Naive thymus-derived CD4-positive, alpha-beta T cell (primary cell): Measurements from ENCODE around the gene CCDC148. TPM values are rescaled to one million over a fixed set of nuclear protein-coding genes. Genes with fewer than 3 reads are reported as not detected.

Source experiments
- ATAC-seq: fragments of 150-1000 bp; cut with Tn5 transposase; 2 replicates; pipeline ENCODE4 v1.10.0; 2021; ENCODE audit warnings: mild to moderate bottlenecking, moderate library complexity
- CTCF ChIA-PET: fragments of 350-600 bp; sonication (Branson Sonifier 250); formaldehyde crosslinking; loops from one replicate; lab custom pipeline; 2021; ENCODE audit warnings: antibody characterized with exemption; lab: Charles Lee
- POLR2A ChIA-PET: fragments of 350-600 bp; sonication (Branson Sonifier 250); formaldehyde crosslinking; loops from one replicate; lab custom pipeline; 2021; ENCODE audit warnings: antibody characterized with exemption, inconsistent platforms; lab: Charles Lee
- DNase-seq, 9 donors: peaks; one replicate each; pipeline versions ENCODE4 v3.0.0 to v3.0.0-alpha.2; 2020 to 2022; ENCODE audit warnings: mixed read lengths in 1 of 9
- H3K27ac ChIP-seq: one replicate; pipeline ENCODE4 v1.7.0; 2013; ENCODE audit warnings: mild to moderate bottlenecking, low read depth, low read length, moderate library complexity
- H3K27me3 ChIP-seq, 2 donors: one replicate each; pipeline ENCODE4 v1.7.0; 2013; ENCODE audit warnings: low read length in 2 of 2, mild to moderate bottlenecking in 2 of 2, moderate library complexity in 2 of 2; ENCODE audit not compliant: control insufficient read depth in 2 of 2, insufficient read depth in 2 of 2
- H3K36me3 ChIP-seq, 3 experiments: 1 replicate in 2 of 3; 2 replicates in 1 of 3; pipeline ENCODE4 v1.7.0; 2013; ENCODE audit warnings: low read length in 3 of 3, mild to moderate bottlenecking in 3 of 3, moderate library complexity in 1 of 3; ENCODE audit not compliant: insufficient read depth in 3 of 3, control insufficient read depth in 2 of 3
- H3K4me1 ChIP-seq, 2 donors: one replicate each; pipeline ENCODE4 v1.7.0; 2013; ENCODE audit warnings: low read length in 2 of 2, mild to moderate bottlenecking in 2 of 2, moderate library complexity in 1 of 2; ENCODE audit not compliant: control insufficient read depth in 2 of 2, insufficient read depth in 2 of 2
- H3K4me3 ChIP-seq: 2 replicates; pipeline ENCODE4 v1.7.0; 2013; ENCODE audit warnings: mild to moderate bottlenecking, low read length
- H3K9me3 ChIP-seq, 3 experiments: 1 replicate in 2 of 3; 2 replicates in 1 of 3; pipeline ENCODE4 v1.7.0; 2013; ENCODE audit warnings: low read length in 3 of 3; ENCODE audit not compliant: control insufficient read depth in 2 of 3
- H3K27ac Mint-ChIP-seq, 9 donors: one replicate each; pipeline ENCODE4 v1.8.0; 2020 to 2022; ENCODE audit warnings: mixed read lengths in 9 of 9, mild to moderate bottlenecking in 8 of 9, moderate library complexity in 5 of 9, inconsistent platforms in 2 of 9
- H3K27me3 Mint-ChIP-seq, 5 donors: one replicate each; pipeline ENCODE4 v1.8.0; 2021 to 2022; ENCODE audit warnings: mixed read lengths in 5 of 5, mild to moderate bottlenecking in 1 of 5
- H3K36me3 Mint-ChIP-seq, 5 donors: one replicate each; pipeline ENCODE4 v1.8.0; 2020 to 2022; ENCODE audit warnings: mixed read lengths in 5 of 5, mild to moderate bottlenecking in 3 of 5, inconsistent platforms in 1 of 5
- H3K4me1 Mint-ChIP-seq, 7 donors: one replicate each; pipeline ENCODE4 v1.8.0; 2020 to 2022; ENCODE audit warnings: mixed read lengths in 7 of 7, mild to moderate bottlenecking in 3 of 7, inconsistent platforms in 1 of 7
- H3K4me3 Mint-ChIP-seq, 10 donors: one replicate each; pipeline ENCODE4 v1.8.0; 2020 to 2022; ENCODE audit warnings: mild to moderate bottlenecking in 10 of 10, mixed read lengths in 10 of 10, moderate library complexity in 6 of 10, inconsistent platforms in 2 of 10
- H3K9me3 Mint-ChIP-seq, 11 donors: one replicate each; pipeline ENCODE4 v1.8.0; 2020 to 2022; ENCODE audit warnings: mixed read lengths in 11 of 11, mild to moderate bottlenecking in 4 of 11, inconsistent platforms in 1 of 11, moderate library complexity in 1 of 11
- intact Hi-C, 2 donors: fragments of 100-400 bp; cut with micrococcal nuclease; formaldehyde crosslinking; loops; one replicate each; pipeline ENCODE4 v1.15.1; 2023
- polyA plus RNA-seq, 2 donors: library from polyadenylated mRNA; unstranded; fragments of 300-500 nt; fragmentation: Illumina TruSeq; gene quantifications; one replicate each; pipeline ENCODE4 v1.2.3, GENCODE V29; 2021
- total RNA-seq, 6 experiments: library from RNA in 5 of 6; stranded (reverse) in 5 of 6; gene quantifications; 1 replicate in 5 of 6; 2 replicates in 1 of 6; pipeline ENCODE4 v1.2.3 and lab custom pipeline; 2021 to 2026

CCDC148 gene
- total and polyA plus RNA-seq, 7 experiments from 2014 or later, result 0.14 to 0.54 TPM; not detected in 5

DNA sequence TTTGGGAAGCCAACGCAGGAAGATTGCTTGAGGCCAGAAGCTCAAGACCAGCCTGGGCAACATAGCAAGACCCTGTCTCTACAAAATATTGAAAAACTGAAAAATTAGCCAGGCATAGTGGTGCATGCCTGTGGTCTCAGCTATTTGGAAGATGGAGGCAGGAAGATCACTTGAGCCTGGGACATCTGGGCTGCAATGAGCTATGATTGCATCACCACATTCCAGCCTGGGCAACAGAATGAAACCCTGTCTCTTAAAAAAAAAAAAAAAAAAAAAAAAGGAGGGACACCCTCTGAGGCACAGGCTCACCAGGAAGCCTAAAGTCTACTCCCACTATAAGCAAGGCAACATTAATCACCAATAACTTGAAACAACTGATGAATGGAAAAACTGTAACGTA, 151.1 kb downstream of the CCDC148 start:
- ChIA-PET POLR2A (no interaction called here), CTCF (no interaction called here)
- H3K4me1 Mint-ChIP-seq, result no peaks in the 10 kb centered on the region
- no peaks in the 10 kb centered on the region for H3K36me3 ChIP-seq
- H3K27ac ChIP-seq, result no peak overlapping the region
- H3K27me3 ChIP-seq, result no peaks in the 10 kb centered on the region
- no peaks in the 10 kb centered on the region for H3K9me3 ChIP-seq
- intact Hi-C loops, result no loop called here
- no peaks in the 10 kb centered on the region for H3K4me1 ChIP-seq
- H3K27ac Mint-ChIP-seq, result no peak overlapping the region
- no peak for ATAC-seq
- peaks cover 0 to 5% (median 3%) of the 10 kb centered on the region in 11 donors for H3K9me3 Mint-ChIP-seq
- no peak for DNase-seq
- peaks cover 0 to 4% (median 0%) of the 10 kb centered on the region in 5 donors for H3K36me3 Mint-ChIP-seq
- H3K27me3 Mint-ChIP-seq, result peaks cover 0 to 17% (median 7%) of the 10 kb centered on the region in 5 donors
- no peak overlapping the region for H3K4me3 ChIP-seq
- no peak overlapping the region for H3K4me3 Mint-ChIP-seq

GRCh38 chr2:158300394-158300793, 156.2 kb downstream of the CCDC148 start:
- Histone ChIP-seq H3K36me3 (no peaks in the 10 kb centered on the region), H3K27me3 (no peaks in the 10 kb centered on the region), H3K9me3 (peaks cover 0 to 3% (median 0%) of the 10 kb centered on the region in 3 experiments), H3K4me1 (no peaks in the 10 kb centered on the region), H3K4me3 (no peak overlapping the region), H3K27ac (no peak overlapping the region)
- H3K4me1 Mint-ChIP-seq, result no peaks in the 10 kb centered on the region
- H3K4me3 Mint-ChIP-seq, result no peak overlapping the region
- no peak for DNase-seq
- H3K9me3 Mint-ChIP-seq, result peaks cover 0 to 19% (median 2%) of the 10 kb centered on the region in 11 donors
- ATAC-seq, result no peak
- CTCF ChIA-PET, result no interaction called here
- peaks cover 0 to 20% (median 5%) of the 10 kb centered on the region in 5 donors for H3K27me3 Mint-ChIP-seq
- H3K36me3 Mint-ChIP-seq, result peaks cover 0 to 4% (median 0%) of the 10 kb centered on the region in 5 donors
- H3K27ac Mint-ChIP-seq, result no peak overlapping the region
- POLR2A ChIA-PET, result no interaction called here
- intact Hi-C loops, result no loop called here

GRCh38 chr2:158297606-158298005, 158.9 kb downstream of the CCDC148 start:
- no peaks in the 10 kb centered on the region for H3K27me3 ChIP-seq
- CTCF ChIA-PET, result no interaction called here

GRCh38 chr2:158297120-158297519, 159.4 kb downstream of the CCDC148 start:
- peaks cover 3 to 16% (median 6%) of the 10 kb centered on the region in 5 donors for H3K27me3 Mint-ChIP-seq
- POLR2A ChIA-PET, result no interaction called here

More at GRCh38 chr2:158297606-158298005, 158.9 kb downstream of the CCDC148 start:
- no peak overlapping the region for H3K4me3 ChIP-seq
- intact Hi-C loops, result no loop called here
- DNase-seq (no peak), ATAC-seq (peak; percentile 38)
- H3K27me3 Mint-ChIP-seq, result peaks cover under 1 to 16% (median 5%) of the 10 kb centered on the region in 5 donors
- H3K9me3 ChIP-seq, result peaks cover 0 to 3% (median 0%) of the 10 kb centered on the region in 3 experiments
- H3K36me3 Mint-ChIP-seq, result no peaks in the 10 kb centered on the region
- H3K27ac ChIP-seq, result no peak overlapping the region
- H3K27ac Mint-ChIP-seq, result no peak overlapping the region
- H3K4me3 Mint-ChIP-seq, result no peak overlapping the region
- no peaks in the 10 kb centered on the region for H3K4me1 Mint-ChIP-seq
- no peaks in the 10 kb centered on the region for H3K4me1 ChIP-seq
- peaks cover 0 to 19% (median 2%) of the 10 kb centered on the region in 11 donors for H3K9me3 Mint-ChIP-seq
- no peaks in the 10 kb centered on the region for H3K36me3 ChIP-seq
- POLR2A ChIA-PET, result no interaction called here

DNA sequence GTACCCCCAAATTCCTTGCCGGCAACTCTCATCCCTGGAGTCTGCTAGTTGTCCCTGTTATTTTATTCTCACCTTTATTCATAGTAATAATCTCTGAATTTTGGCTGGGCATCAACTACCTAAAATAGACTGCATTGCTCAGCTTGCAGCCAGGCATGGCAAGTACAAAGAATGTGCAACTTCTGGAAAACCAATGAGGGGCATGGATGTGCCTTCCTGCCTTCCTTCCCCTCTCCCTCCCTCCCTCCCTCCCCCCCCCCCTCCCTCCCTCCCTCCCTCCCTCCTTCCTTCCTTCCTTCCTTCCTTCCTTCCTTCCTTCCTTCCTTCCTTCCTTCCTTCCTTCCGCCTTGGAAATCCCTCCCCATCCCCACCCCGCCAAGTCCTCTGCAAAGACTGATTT, 162.8 kb downstream of the CCDC148 start:
- peaks cover 0 to 11% (median 0%) of the 10 kb centered on the region in 11 donors for H3K9me3 Mint-ChIP-seq
- intact Hi-C loops, result no loop called here
- no peak for ATAC-seq
- Histone ChIP-seq H3K36me3 (no peaks in the 10 kb centered on the region), H3K4me1 (no peaks in the 10 kb centered on the region), H3K27ac (no peak overlapping the region), H3K27me3 (no peaks in the 10 kb centered on the region), H3K4me3 (no peak overlapping the region), H3K9me3 (peaks cover 0 to under 1% (median 0%) of the 10 kb centered on the region in 3 experiments)
- no peak overlapping the region for H3K27ac Mint-ChIP-seq
- CTCF ChIA-PET, result no interaction called here
- no peak overlapping the region for H3K4me3 Mint-ChIP-seq
- no peaks in the 10 kb centered on the region for H3K4me1 Mint-ChIP-seq
- no peak for DNase-seq
- H3K36me3 Mint-ChIP-seq, result no peaks in the 10 kb centered on the region
- H3K27me3 Mint-ChIP-seq, result peaks cover 3 to 20% (median 15%) of the 10 kb centered on the region in 5 donors
- POLR2A ChIA-PET, result no interaction called here

More at GRCh38 chr2:158297120-158297519, 159.4 kb downstream of the CCDC148 start:
- ATAC-seq, result no peak
- H3K9me3 Mint-ChIP-seq, result peaks cover 0 to 19% (median 2%) of the 10 kb centered on the region in 11 donors
- H3K36me3 Mint-ChIP-seq, result no peaks in the 10 kb centered on the region
- no peaks in the 10 kb centered on the region for H3K27me3 ChIP-seq
- intact Hi-C loops, result no loop called here
- H3K4me3 Mint-ChIP-seq, result no peak overlapping the region
- H3K4me3 ChIP-seq, result no peak overlapping the region
- no peaks in the 10 kb centered on the region for H3K36me3 ChIP-seq
- CTCF ChIA-PET, result no interaction called here
- H3K9me3 ChIP-seq, result peaks cover 0 to 3% (median 0%) of the 10 kb centered on the region in 3 experiments
- H3K27ac Mint-ChIP-seq, result no peak overlapping the region
- H3K27ac ChIP-seq, result no peak overlapping the region
- H3K4me1 ChIP-seq, result no peaks in the 10 kb centered on the region
- no peaks in the 10 kb centered on the region for H3K4me1 Mint-ChIP-seq
- no peak for DNase-seq

GRCh38 chr2:158291544-158292180, 164.9 kb downstream of the CCDC148 start:
- DNase-seq (no peak), ATAC-seq (no peak)
- no peak overlapping the region for H3K4me3 ChIP-seq
- intact Hi-C loops, result no loop called here
- no peak overlapping the region for H3K4me3 Mint-ChIP-seq
- peaks cover 0 to 6% (median under 1%) of the 10 kb centered on the region in 11 donors for H3K9me3 Mint-ChIP-seq
- H3K27ac Mint-ChIP-seq, result no peak overlapping the region
- ChIA-PET POLR2A (no interaction called here), CTCF (no interaction called here)
- no peaks in the 10 kb centered on the region for H3K4me1 Mint-ChIP-seq
- no peaks in the 10 kb centered on the region for H3K9me3 ChIP-seq
- no peaks in the 10 kb centered on the region for H3K36me3 Mint-ChIP-seq
- no peaks in the 10 kb centered on the region for H3K27me3 ChIP-seq
- no peaks in the 10 kb centered on the region for H3K36me3 ChIP-seq
- H3K27ac ChIP-seq, result no peak overlapping the region
- H3K27me3 Mint-ChIP-seq, result peaks cover 3 to 20% (median 15%) of the 10 kb centered on the region in 5 donors
- no peaks in the 10 kb centered on the region for H3K4me1 ChIP-seq

DNA sequence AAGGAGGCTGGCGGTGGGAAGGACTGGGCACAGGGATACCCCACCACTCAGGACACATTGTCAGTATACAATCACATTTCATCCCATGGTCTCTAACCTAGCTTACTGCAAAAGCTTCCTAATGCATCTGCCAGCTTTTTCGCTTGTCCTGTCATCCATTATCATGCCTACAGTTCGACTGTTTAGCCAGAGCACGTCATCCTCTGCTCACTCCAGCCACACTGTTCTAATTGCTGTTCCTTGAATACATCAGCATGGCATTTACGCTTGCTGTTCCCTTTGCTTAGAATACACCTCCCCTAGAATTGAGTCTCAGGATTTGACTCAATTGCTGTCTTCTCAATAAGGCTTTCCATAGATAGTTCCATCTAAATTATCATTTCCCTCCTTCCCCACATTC, 166.3 kb downstream of the CCDC148 start:
- H3K9me3 ChIP-seq, result no peaks in the 10 kb centered on the region
- intact Hi-C loops, result no loop called here
- POLR2A ChIA-PET, result no interaction called here
- CTCF ChIA-PET, result no interaction called here
- Mint-ChIP-seq H3K36me3 (no peaks in the 10 kb centered on the region), H3K4me1 (no peaks in the 10 kb centered on the region), H3K9me3 (peaks cover 0 to 10% (median 1%) of the 10 kb centered on the region in 11 donors), H3K4me3 (no peak overlapping the region), H3K27ac (no peak overlapping the region), H3K27me3 (peaks cover 3 to 21% (median 12%) of the 10 kb centered on the region in 5 donors)
- no peaks in the 10 kb centered on the region for H3K27me3 ChIP-seq
- DNase-seq, result no peak
- no peaks in the 10 kb centered on the region for H3K4me1 ChIP-seq
- H3K36me3 ChIP-seq, result no peaks in the 10 kb centered on the region
- H3K4me3 ChIP-seq, result no peak overlapping the region
- ATAC-seq, result no peak
- H3K27ac ChIP-seq, result no peak overlapping the region
